ENCODE measurements around the gene TEX2. TPM values are rescaled to one million over a fixed set of nuclear protein-coding genes. Genes with fewer than 3 reads are reported as not detected.

TEX2 gene
- total RNA-seq, 6 experiments from 2014 or later = 29.1 to 46.6 (median 33.7) TPM

DNA sequence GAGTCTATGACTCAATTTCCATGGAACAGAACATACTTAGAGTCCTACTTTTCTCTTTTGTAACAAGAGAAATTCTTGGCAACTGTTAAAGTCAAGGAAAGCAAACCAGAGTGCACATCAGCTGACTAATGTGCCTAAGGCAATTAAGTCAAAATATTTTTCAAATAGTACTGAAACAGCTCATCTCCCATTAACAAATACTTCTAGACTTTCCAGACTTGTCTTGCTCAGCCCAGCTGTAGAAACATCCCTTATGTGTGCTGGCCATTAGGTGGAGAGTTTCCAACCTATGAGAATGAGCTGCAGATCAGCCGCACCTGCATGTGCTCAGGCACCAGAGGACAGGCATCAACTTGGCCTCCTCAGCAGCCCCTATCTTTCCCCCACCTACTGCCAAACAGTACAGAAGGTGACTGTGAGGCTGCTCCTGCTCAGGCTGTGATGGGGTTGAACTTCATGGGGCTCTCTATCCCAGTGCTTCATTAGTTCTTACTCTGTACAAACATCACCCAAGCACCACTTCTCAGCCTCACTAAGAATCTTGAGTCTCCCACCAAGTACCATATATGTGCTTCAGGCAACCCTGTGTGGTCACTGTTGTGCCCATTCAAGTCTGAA is 32.2 kb downstream of the TEX2 start:
- TF ChIP-seq POLR2A (IDR thresholded peaks at IDR 0.05) = no peak
- TF ChIP-seq, protein P1, sequence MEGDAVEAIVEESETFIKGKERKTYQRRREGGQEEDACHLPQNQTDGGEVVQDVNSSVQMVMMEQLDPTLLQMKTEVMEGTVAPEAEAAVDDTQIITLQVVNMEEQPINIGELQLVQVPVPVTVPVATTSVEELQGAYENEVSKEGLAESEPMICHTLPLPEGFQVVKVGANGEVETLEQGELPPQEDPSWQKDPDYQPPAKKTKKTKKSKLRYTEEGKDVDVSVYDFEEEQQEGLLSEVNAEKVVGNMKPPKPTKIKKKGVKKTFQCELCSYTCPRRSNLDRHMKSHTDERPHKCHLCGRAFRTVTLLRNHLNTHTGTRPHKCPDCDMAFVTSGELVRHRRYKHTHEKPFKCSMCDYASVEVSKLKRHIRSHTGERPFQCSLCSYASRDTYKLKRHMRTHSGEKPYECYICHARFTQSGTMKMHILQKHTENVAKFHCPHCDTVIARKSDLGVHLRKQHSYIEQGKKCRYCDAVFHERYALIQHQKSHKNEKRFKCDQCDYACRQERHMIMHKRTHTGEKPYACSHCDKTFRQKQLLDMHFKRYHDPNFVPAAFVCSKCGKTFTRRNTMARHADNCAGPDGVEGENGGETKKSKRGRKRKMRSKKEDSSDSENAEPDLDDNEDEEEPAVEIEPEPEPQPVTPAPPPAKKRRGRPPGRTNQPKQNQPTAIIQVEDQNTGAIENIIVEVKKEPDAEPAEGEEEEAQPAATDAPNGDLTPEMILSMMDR (IDR thresholded peaks at IDR 0.05) = no peak
- Histone ChIP-seq H3K27me3 (no peaks in the 10 kb centered on the region), H3K36me3 (no peaks in the 10 kb centered on the region), H3K9me3 (no peaks in the 10 kb centered on the region), H3K4me1 (no peaks in the 10 kb centered on the region), H3K4me3 (no peak overlapping the region), H3K27ac (no peak overlapping the region)
- DNase-seq (no peak), ATAC-seq (peak in 2 of 4 donors; percentile 13)
- WGBS (ENCODE audit: insufficient coverage, low coverage, low lambda C conversion rate, missing lambda C conversion rate) = no CpG with 5 or more reads among the region's 1 CpG
- intact Hi-C loops (cut with DNase I) = no loop called here

DNA sequence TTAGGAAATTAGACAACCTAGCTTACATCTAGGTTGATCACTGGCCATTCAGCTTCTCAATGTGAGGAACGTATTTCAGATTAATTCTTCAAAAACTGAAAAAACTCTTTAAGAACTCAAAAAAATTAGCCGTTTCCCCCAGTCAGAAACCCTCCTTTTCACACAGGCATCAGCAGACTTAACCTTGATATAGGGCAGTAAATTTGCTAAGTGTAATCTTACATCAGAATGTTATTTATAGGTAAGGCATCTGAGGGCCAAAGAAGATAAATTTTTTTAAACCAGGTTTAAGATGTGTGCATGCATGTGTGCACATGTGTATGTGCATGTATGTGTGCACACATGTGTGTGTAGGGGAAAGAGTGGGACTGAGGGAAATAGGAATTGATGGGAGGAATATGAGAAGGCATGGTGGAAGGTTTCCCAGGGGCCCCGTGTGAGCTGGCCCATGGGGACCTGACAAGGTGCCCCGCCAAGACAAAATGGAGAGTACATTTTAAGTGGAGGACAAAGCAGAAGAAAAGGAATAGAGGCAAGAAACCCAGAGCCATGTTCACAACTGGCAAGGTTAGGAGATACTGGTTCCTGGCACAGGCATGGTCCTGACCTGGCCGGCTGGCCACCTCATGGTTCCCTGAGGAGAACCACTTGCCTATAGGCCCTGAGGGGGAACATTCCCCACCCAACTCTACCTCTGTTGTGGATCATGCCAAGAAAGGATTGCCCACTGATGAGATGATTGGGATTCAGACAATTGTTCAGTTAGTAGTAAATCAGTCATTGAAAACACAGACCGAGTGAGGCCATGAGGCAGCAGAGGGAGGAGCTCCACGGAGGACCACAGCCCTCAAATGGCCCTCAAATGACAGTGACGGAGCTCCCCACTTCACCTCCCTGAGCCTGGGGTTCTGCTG is 33.0 kb downstream of the TEX2 start:
- Histone ChIP-seq H3K4me1 (peaks cover 0 to 1% (median 0%) of the 10 kb centered on the region in 4 donors), H3K27me3 (no peaks in the 10 kb centered on the region), H3K9me3 (no peaks in the 10 kb centered on the region), H3K36me3 (no peaks in the 10 kb centered on the region), H3K4me3 (no peak overlapping the region), H3K27ac (no peak overlapping the region)
- WGBS (ENCODE audit: insufficient coverage, low coverage, low lambda C conversion rate, missing lambda C conversion rate) = 90% methylated on average over 6 of the region's 8 CpGs
- ATAC-seq (no peak), DNase-seq (no peak)
- TF ChIP-seq, protein P1 (IDR thresholded peaks at IDR 0.05) = no peak
- TF ChIP-seq POLR2A (IDR thresholded peaks at IDR 0.05) = no peak
- intact Hi-C loops (cut with DNase I) = no loop called here

DNA sequence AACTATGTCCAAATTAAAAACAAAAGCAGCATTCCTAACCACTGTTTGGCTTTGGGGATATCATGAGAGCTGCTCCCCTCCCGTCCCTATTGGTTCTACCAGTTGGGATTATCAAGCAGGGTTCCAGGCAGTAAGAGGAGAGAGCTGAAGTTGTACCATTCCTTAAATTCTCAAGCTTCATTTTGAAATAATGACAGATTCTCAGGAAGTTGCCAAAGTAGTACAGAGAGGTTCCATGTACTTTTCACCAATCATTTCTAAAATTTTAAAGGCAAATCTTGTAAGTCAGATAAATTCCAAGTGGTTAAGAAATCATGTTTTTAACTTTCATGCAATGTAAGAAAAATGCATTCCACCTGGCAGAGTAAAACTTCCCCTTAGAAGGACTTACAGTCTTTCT is 36.9 kb downstream of the TEX2 start:
- WGBS (ENCODE audit: insufficient coverage, low coverage, low lambda C conversion rate, missing lambda C conversion rate) = 90% methylated on average over 1 of the region's 1 CpG
- no peak for DNase-seq
- TF ChIP-seq, protein P1 (IDR thresholded peaks at IDR 0.05) = no peak
- no peak for TF ChIP-seq POLR2A (IDR thresholded peaks at IDR 0.05)
- Histone ChIP-seq H3K27me3 (no peaks in the 10 kb centered on the region), H3K36me3 (no peaks in the 10 kb centered on the region), H3K9me3 (no peaks in the 10 kb centered on the region), H3K27ac (no peak overlapping the region), H3K4me3 (no peak overlapping the region), H3K4me1 (peaks cover 0 to 25% (median 6%) of the 10 kb centered on the region in 4 donors)
- intact Hi-C loops (cut with DNase I) = no loop called here
- ATAC-seq = no peak

DNA sequence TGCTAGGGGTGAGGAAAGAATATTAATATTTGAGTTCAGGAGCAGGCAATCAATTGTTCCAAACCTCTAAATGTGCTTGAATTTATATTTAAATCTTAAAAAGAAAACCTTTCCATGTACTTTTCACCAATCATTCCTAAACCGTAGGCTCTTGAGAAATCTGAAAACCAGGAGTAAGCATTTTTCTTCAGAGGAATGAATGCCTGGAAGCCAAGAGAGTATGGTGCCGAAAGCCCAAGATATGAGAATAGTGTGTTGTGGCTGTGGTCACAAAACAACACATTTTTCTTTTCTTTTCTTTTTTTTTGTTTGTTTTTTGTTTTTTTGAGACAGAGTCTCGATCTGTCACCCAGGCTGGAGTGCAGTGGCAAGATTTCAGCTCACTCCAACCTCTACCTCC is 37.6 kb downstream of the TEX2 start:
- ATAC-seq (no peak), DNase-seq (no peak)
- WGBS (ENCODE audit: insufficient coverage, low coverage, low lambda C conversion rate, missing lambda C conversion rate) = 82% methylated on average over 3 of the region's 3 CpGs
- H3K4me1 ChIP-seq = peaks cover 0 to 25% (median 6%) of the 10 kb centered on the region in 4 donors
- no peak overlapping the region for H3K4me3 ChIP-seq
- TF ChIP-seq, protein P1 (IDR thresholded peaks at IDR 0.05) = no peak
- no peak for TF ChIP-seq POLR2A (IDR thresholded peaks at IDR 0.05)
- intact Hi-C loops (cut with DNase I) = no loop called here
- no peaks in the 10 kb centered on the region for H3K36me3 ChIP-seq
- H3K27ac ChIP-seq = no peak overlapping the region
- H3K9me3 ChIP-seq = no peaks in the 10 kb centered on the region
- H3K27me3 ChIP-seq = no peaks in the 10 kb centered on the region
